HUES48 (cell line): ENCODE measurements around the gene VSIG10.

ENCODE experiments used
- H3K27ac ChIP-seq: one replicate; pipeline ENCODE4 v1.7.0; 2013; ENCODE audit warnings: low read depth, low read length, inconsistent platforms
- H3K27me3 ChIP-seq: 2 replicates; pipeline ENCODE4 v1.6.1; 2013; ENCODE audit warnings: mild to moderate bottlenecking, low read length; ENCODE audit not compliant: control insufficient read depth, insufficient read depth
- H3K36me3 ChIP-seq: 2 replicates; pipeline ENCODE4 v1.6.1; 2013; ENCODE audit warnings: low read length; ENCODE audit not compliant: control insufficient read depth, insufficient read depth
- H3K4me1 ChIP-seq: 2 replicates; pipeline ENCODE4 v1.6.1; 2013; ENCODE audit warnings: mild to moderate bottlenecking, low read length; ENCODE audit not compliant: control insufficient read depth, insufficient read depth
- H3K4me3 ChIP-seq: 2 replicates; pipeline ENCODE4 v1.5.1; 2013; ENCODE audit warnings: mild to moderate bottlenecking, low read depth, low read length
- H3K9ac ChIP-seq: 2 replicates; pipeline ENCODE4 v1.6.1; 2013; ENCODE audit warnings: mild to moderate bottlenecking, low read depth, low read length, moderate library complexity
- H3K9me3 ChIP-seq: 2 replicates; pipeline ENCODE4 v1.6.1; 2013; ENCODE audit warnings: low read length; ENCODE audit not compliant: control insufficient read depth, insufficient read depth

VSIG10 gene

GRCh38 chr12:118107694-118108093, 3.9 kb upstream of the VSIG10 start:
- Histone ChIP-seq H3K4me1 (no peaks in the 10 kb centered on the region), H3K4me3 (no peak overlapping the region), H3K9ac (no peak overlapping the region), H3K36me3 (no peaks in the 10 kb centered on the region), H3K9me3 (no peaks in the 10 kb centered on the region), H3K27ac (no peak overlapping the region), H3K27me3 (no peaks in the 10 kb centered on the region)

DNA sequence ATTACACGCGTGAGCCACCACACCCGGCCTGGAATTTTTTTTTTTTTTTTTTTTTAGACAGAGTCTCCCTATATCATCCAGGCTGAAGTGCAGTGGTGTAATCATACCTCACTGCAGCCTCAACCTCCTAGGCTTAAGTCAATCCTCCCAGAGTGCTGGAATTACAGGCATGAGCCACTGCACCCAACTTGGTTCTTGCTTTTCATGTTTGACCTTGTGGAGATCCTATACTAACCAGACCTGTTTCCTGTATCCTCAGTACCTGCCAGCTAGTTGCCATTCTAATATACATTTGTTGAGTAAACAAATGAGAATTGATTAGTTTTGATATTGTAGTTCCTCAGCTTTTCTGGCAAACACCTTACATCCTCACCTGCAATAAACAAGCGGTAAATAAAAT, 3.2 kb upstream of the VSIG10 start:
- Histone ChIP-seq H3K27ac (no peak overlapping the region), H3K4me3 (no peak overlapping the region), H3K9ac (no peak overlapping the region; the same call in 1 of the 2 replicates), H3K9me3 (no peaks in the 10 kb centered on the region), H3K4me1 (peaks cover 5% of the 10 kb centered on the region; the same call in 1 of the 2 replicates), H3K27me3 (no peaks in the 10 kb centered on the region), H3K36me3 (no peaks in the 10 kb centered on the region)

GRCh38 chr12:118103201-118103600, 610 bp downstream of the VSIG10 start:
- peak overlapping the region; percentile 90 for H3K9ac ChIP-seq
- H3K4me3 ChIP-seq: peak overlapping the region; percentile 98
- H3K4me1 ChIP-seq: peaks cover 5% of the 10 kb centered on the region; the same call in 1 of the 2 replicates
- H3K9me3 ChIP-seq: no peaks in the 10 kb centered on the region
- peaks cover 23% of the 10 kb centered on the region for H3K36me3 ChIP-seq
- H3K27me3 ChIP-seq: no peaks in the 10 kb centered on the region
- peak overlapping the region; percentile 87 for H3K27ac ChIP-seq

GRCh38 chr12:118102609-118103008, 1.2 kb downstream of the VSIG10 start:
- peaks cover 5% of the 10 kb centered on the region; the same call in 1 of the 2 replicates for H3K4me1 ChIP-seq
- peaks cover 23% of the 10 kb centered on the region for H3K36me3 ChIP-seq
- peak overlapping the region; percentile 61 for H3K27ac ChIP-seq
- H3K27me3 ChIP-seq: no peaks in the 10 kb centered on the region
- peak overlapping the region; percentile 98 for H3K4me3 ChIP-seq
- H3K9ac ChIP-seq: peak overlapping the region; percentile 90
- no peaks in the 10 kb centered on the region for H3K9me3 ChIP-seq

DNA sequence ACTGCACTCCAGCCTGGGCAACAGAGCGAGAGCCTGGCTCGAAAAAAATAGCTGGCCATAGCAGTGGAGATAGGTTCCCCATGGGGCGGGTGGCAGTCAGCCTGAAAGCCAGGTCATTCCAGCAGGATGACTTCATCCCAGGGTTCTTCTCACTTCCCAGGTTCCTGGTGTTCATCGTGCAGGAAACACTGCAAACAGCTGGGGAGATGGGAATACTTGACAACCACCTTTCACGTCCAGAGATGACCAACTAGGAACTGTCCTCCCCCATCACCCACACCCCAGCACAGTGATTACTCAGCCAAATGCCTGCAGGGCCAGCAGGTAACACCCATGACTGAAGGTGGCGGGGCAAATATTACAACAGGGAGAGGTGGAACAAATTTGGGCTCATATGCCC, 1.7 kb downstream of the VSIG10 start:
- H3K4me3 ChIP-seq: peak overlapping the region; percentile 98
- H3K4me1 ChIP-seq: peaks cover 5% of the 10 kb centered on the region; the same call in 1 of the 2 replicates
- H3K27me3 ChIP-seq: no peaks in the 10 kb centered on the region
- H3K9me3 ChIP-seq: no peaks in the 10 kb centered on the region
- peaks cover 23% of the 10 kb centered on the region for H3K36me3 ChIP-seq
- peak overlapping the region; percentile 90 for H3K9ac ChIP-seq
- H3K27ac ChIP-seq: peak overlapping the region; percentile 61

- Histone ChIP-seq H3K4me1 (peaks cover 5% of the 10 kb centered on the region; the same call in 1 of the 2 replicates), H3K27me3 (no peaks in the 10 kb centered on the region), H3K27ac (no peak overlapping the region), H3K4me3 (no peak overlapping the region), H3K9me3 (no peaks in the 10 kb centered on the region), H3K36me3 (peaks cover 23% of the 10 kb centered on the region), H3K9ac (no peak overlapping the region)
Measured at GRCh38 chr12:118101051-118101450, 2.8 kb downstream of the VSIG10 start.

DNA sequence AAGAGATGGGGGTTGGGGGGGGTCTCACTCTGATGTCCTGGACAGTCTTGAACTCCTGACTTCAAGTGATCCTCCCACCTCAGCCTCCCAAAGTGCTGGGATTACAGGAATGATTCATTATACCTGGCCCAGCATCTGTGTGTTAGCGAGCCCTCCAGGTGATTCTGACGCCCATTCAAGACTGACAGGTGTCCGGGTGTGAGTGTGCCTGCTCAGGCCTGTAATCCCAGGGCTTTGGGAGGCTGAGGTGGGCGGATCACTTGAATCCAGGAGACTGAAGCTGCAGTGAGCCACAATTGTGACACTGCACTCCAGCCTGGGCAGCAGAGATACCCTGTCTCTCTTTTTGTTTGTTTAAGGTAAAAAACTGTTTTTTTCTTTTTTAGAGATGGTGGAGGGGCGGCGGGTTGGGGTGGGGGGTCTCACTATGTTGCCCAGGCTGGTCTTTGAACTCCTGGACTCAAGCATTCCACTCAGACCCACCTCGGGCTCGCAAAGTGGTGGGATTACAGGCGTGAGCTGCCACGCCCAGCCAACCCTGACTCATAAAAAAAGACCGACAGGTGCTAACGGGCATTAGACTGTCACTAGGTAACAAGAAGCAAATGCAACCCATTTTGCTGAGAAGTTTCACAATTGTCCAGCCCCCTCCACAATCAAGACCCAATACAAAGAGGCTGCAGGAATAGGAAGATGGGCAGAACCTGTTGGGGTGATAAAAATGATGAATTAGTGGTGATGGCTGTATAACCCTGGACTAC, 4.7 kb downstream of the VSIG10 start:
- Histone ChIP-seq H3K36me3 (peaks cover 34% of the 10 kb centered on the region), H3K4me3 (no peak overlapping the region), H3K9me3 (no peaks in the 10 kb centered on the region), H3K9ac (no peak overlapping the region), H3K27ac (no peak overlapping the region), H3K4me1 (peaks cover 5% of the 10 kb centered on the region; the same call in 1 of the 2 replicates), H3K27me3 (no peaks in the 10 kb centered on the region)

DNA sequence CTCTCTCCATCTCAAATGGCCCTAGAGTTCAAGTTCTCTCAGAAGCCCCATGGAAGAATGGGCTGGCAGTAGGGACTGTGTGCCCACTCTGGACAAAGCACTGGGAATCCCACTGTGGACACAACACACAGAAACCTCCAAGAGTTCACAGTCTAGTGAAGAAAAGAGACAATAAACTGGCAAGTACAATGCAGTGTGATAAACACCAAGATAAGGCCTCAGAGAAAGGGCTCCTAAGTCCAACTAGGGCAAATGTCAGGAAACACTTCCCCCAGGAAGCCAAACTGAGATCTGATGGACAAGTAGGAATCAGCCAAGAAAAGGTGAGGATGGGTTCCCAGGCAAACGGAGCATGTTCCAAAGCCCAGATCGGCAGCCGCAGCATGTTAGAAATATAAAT, 5.4 kb downstream of the VSIG10 start:
- H3K9me3 ChIP-seq: no peaks in the 10 kb centered on the region

GRCh38 chr12:118094039-118094438, 9.8 kb downstream of the VSIG10 start:
- Histone ChIP-seq H3K4me1 (no peaks in the 10 kb centered on the region), H3K36me3 (peaks cover 54% of the 10 kb centered on the region), H3K9ac (no peak overlapping the region), H3K27ac (no peak overlapping the region), H3K4me3 (no peak overlapping the region), H3K27me3 (no peaks in the 10 kb centered on the region), H3K9me3 (no peaks in the 10 kb centered on the region)

More for the DNA sequence above, 5.4 kb downstream of the VSIG10 start:
- H3K27me3 ChIP-seq: no peaks in the 10 kb centered on the region
- no peak overlapping the region for H3K27ac ChIP-seq
- H3K9ac ChIP-seq: no peak overlapping the region
- H3K4me1 ChIP-seq: peaks cover 5% of the 10 kb centered on the region; the same call in 1 of the 2 replicates
- no peak overlapping the region for H3K4me3 ChIP-seq
- H3K36me3 ChIP-seq: peaks cover 39% of the 10 kb centered on the region

DNA sequence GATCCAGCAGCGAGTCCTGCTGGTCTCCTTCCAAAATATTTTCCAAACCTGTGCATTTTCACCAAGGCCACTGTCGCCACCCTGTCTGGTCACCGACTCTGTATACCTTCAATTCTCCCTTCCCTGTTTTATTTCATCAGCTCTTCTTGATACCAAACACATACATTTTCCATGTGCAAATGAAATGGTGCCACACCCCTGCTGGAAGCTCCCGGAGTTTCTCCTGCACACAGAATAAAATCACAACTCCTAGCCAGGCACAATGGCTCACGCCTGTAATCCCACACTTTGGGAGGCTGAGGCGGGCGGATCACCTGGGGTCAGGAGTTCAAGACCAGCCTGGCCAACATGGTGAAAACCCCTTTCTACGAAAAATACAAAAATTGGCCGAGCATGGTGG, 14.0 kb downstream of the VSIG10 start:
- H3K27me3 ChIP-seq: no peaks in the 10 kb centered on the region
- H3K9me3 ChIP-seq: no peaks in the 10 kb centered on the region
- no peaks in the 10 kb centered on the region for H3K4me1 ChIP-seq
- H3K36me3 ChIP-seq: peaks cover 76% of the 10 kb centered on the region
- no peak overlapping the region for H3K27ac ChIP-seq
- H3K9ac ChIP-seq: no peak overlapping the region
- no peak overlapping the region for H3K4me3 ChIP-seq

DNA sequence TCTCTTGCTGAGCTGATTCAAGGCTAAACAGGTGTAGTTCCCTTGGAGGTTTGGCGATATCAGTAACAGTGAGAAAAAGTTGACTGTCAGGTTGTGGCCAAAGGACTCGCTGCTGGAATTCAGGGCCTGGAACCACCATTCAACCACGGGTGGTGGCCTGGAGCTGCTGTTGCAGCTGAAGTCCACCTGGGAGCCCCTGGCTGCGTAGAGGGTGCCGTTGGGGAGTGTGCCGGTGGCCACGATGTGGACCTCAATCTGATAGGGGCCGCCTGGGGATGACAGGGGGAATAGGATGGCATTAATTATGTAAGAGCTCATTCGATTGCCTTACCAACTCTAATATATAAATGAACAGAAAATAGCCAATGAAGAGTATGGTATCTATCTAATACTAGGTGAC, 21.6 kb downstream of the VSIG10 start:
- Histone ChIP-seq H3K9me3 (no peaks in the 10 kb centered on the region), H3K4me1 (no peaks in the 10 kb centered on the region), H3K4me3 (no peak overlapping the region), H3K36me3 (peaks cover 75% of the 10 kb centered on the region), H3K27me3 (no peaks in the 10 kb centered on the region), H3K27ac (no peak overlapping the region), H3K9ac (no peak overlapping the region)
